Endothelial cell of umbilical vein (primary cell): Measurements from ENCODE around the gene FEZF1. TPM values are rescaled to one million over a fixed set of nuclear protein-coding genes. Genes with fewer than 3 reads are reported as not detected.

Source experiments
- BruUV-seq: library from RNA; stranded (reverse); fragments of 400-500 nt; replicated peaks from 2 replicates; lab custom pipeline; 2021; lab: Mats Ljungman, UMichigan
- CTCF ChIA-PET: fragments of 300-600, 350-600 bp; sonication (Branson Sonifier 250); formaldehyde crosslinking; loops from one replicate; lab custom pipeline; 2021; ENCODE audit warnings: antibody characterized with exemption, inconsistent platforms; lab: Charles Lee
- POLR2A ChIA-PET: fragments of 300-600, 350-600 bp; sonication (Branson Sonifier 250); formaldehyde crosslinking; loops from one replicate; lab custom pipeline; 2021; ENCODE audit warnings: antibody characterized with exemption, inconsistent platforms; lab: Charles Lee
- DNase-seq: peaks from one replicate; pipeline ENCODE4 v3.0.0-alpha.2; 2011; ENCODE audit warnings: low read depth, low spot score
- FAIRE-seq: peaks from 2 replicates; lab custom pipeline; 2011; peaks lifted over from hg19 to GRCh38; lab: Jason Lieb, UNC
- H2AFZ ChIP-seq: 2 replicates; pipeline ENCODE4 v1.6.0; 2012; ENCODE audit warnings: low read depth, low read length, control low read depth, inconsistent platforms
- H3K27ac ChIP-seq: 2 replicates; pipeline ENCODE4 v1.5.1; 2011; ENCODE audit warnings: low read depth, mild to moderate bottlenecking, control low read depth, low read length, moderate library complexity; ENCODE audit not compliant: insufficient read depth
- H3K27me3 ChIP-seq, 2 experiments: 2 replicates each; pipeline versions ENCODE4 v1.6.0 to v1.6.1; 2011; ENCODE audit warnings: low read length in 2 of 2, mixed read lengths in 1 of 2; ENCODE audit not compliant: control insufficient read depth in 2 of 2, insufficient read depth in 2 of 2
- H3K36me3 ChIP-seq, 2 experiments: 2 replicates in 1 of 2; 3 replicates in 1 of 2; pipeline ENCODE4 v1.5.1; 2011; ENCODE audit warnings: low read length in 2 of 2, mild to moderate bottlenecking in 1 of 2, moderate library complexity in 1 of 2; ENCODE audit not compliant: control insufficient read depth in 2 of 2, insufficient read depth in 2 of 2; ENCODE audit errors: extremely low read depth in 1 of 2
- H3K4me1 ChIP-seq: 3 replicates; pipeline ENCODE4 v1.5.1; 2011; ENCODE audit warnings: mild to moderate bottlenecking, low read length; ENCODE audit not compliant: control insufficient read depth, insufficient read depth; ENCODE audit errors: extremely low read depth
- H3K4me2 ChIP-seq: 2 replicates; pipeline ENCODE4 v1.6.1; 2011; ENCODE audit warnings: low read length, control low read depth, mixed read lengths; ENCODE audit not compliant: insufficient read depth
- H3K4me3 ChIP-seq, 3 experiments: fragments of 200-600 bp in 1 of 3; sonication (generic), shearing (Covaris generic) in 1 of 3; replicated peaks in 1 of 3; 2 replicates each; pipeline ENCODE4 v1.5.1; 2011 to 2016; ENCODE audit warnings: control low read depth in 3 of 3, low read length in 3 of 3, mild to moderate bottlenecking in 2 of 3, inconsistent platforms in 1 of 3, low read depth in 1 of 3, moderate library complexity in 1 of 3; ENCODE audit not compliant: insufficient read depth in 1 of 3
- H3K79me2 ChIP-seq: 2 replicates; pipeline ENCODE4 v1.6.0; 2012; ENCODE audit warnings: low read length, inconsistent platforms; ENCODE audit not compliant: control insufficient read depth, insufficient read depth
- H3K9ac ChIP-seq: replicated peaks from 2 replicates; pipeline ENCODE3; 2011; ENCODE audit warnings: low read length, control low read depth; ENCODE audit not compliant: insufficient read depth; ENCODE audit errors: extremely low read depth
- H3K9me1 ChIP-seq: replicated peaks from 3 replicates; pipeline ENCODE4 v1.6.0; 2011; ENCODE audit warnings: mild to moderate bottlenecking, low read length; ENCODE audit not compliant: control insufficient read depth, insufficient read depth; ENCODE audit errors: extremely low read depth
- H3K9me3 ChIP-seq: replicated peaks from 2 replicates; pipeline ENCODE4 v1.5.1; 2012; ENCODE audit warnings: low read length, inconsistent platforms; ENCODE audit not compliant: control insufficient read depth, insufficient read depth
- H4K20me1 ChIP-seq: replicated peaks from 2 replicates; pipeline ENCODE3; 2011; ENCODE audit warnings: mild to moderate bottlenecking, low read length; ENCODE audit not compliant: control insufficient read depth, insufficient read depth; ENCODE audit errors: extremely low read depth
- CTCF ChIP-seq, 2 donors: IDR thresholded peaks; 1 replicate in 1 of 2; 2 replicates in 1 of 2; pipeline ENCODE4 v1.5.1; 2011; ENCODE audit warnings: low read length in 2 of 2, mild to moderate bottlenecking in 2 of 2, moderate library complexity in 2 of 2, control low read depth in 1 of 2, inconsistent platforms in 1 of 2, low read depth in 1 of 2; ENCODE audit not compliant: insufficient read depth in 1 of 2; ENCODE audit errors: extremely low read depth in 1 of 2
- EZH2 ChIP-seq: IDR thresholded peaks from 2 replicates; pipeline ENCODE4 v1.6.1; 2012; ENCODE audit warnings: borderline replicate concordance, low read depth, mild to moderate bottlenecking, moderate library complexity, low read length, inconsistent platforms; ENCODE audit not compliant: severe bottlenecking
- FOS ChIP-seq: IDR thresholded peaks from 2 replicates; pipeline ENCODE4 v1.6.1; 2011; ENCODE audit warnings: mild to moderate bottlenecking, low read length, moderate library complexity, borderline replicate concordance; ENCODE audit not compliant: insufficient read depth
- GATA2 ChIP-seq: IDR thresholded peaks from 2 replicates; pipeline ENCODE4 v1.7.0; 2011; ENCODE audit warnings: low read depth, mild to moderate bottlenecking, moderate library complexity, mixed read lengths, low read length; ENCODE audit not compliant: insufficient read length, insufficient read depth
- JUN ChIP-seq: IDR thresholded peaks from 2 replicates; pipeline ENCODE4 v1.6.1; 2011; ENCODE audit warnings: borderline replicate concordance, low read depth; ENCODE audit not compliant: insufficient read length, insufficient read depth
- MAX ChIP-seq: IDR thresholded peaks from 2 replicates; pipeline ENCODE4 v1.6.1; 2011; ENCODE audit not compliant: insufficient read depth, insufficient read length
- MYC ChIP-seq: IDR thresholded peaks from one replicate; pipeline ENCODE4 v1.6.1; 2011; ENCODE audit warnings: mild to moderate bottlenecking, low read depth, low read length
- POLR2A ChIP-seq: IDR thresholded peaks from 2 replicates; pipeline ENCODE4 v1.6.1; 2012; ENCODE audit warnings: low read depth, mild to moderate bottlenecking, control low read depth, low read length
- POLR2AphosphoS5 ChIP-seq: IDR thresholded peaks from 2 replicates; pipeline ENCODE4 v1.6.1; 2012; ENCODE audit warnings: low read depth, mild to moderate bottlenecking, control low read depth, low read length, moderate library complexity; ENCODE audit not compliant: insufficient read depth
- dilution Hi-C: fragments of 300-500 bp; cut with MboI; formaldehyde crosslinking; loops from one replicate; pipeline ENCODE4 v1.15.0; 2019; ENCODE audit warnings: low sequenced_read_pairs; ENCODE audit not compliant: extremely low pct_ligation_motif_present
- intact Hi-C: fragments of 100-400 bp; cut with micrococcal nuclease; formaldehyde crosslinking; loops from one replicate; pipeline ENCODE4 v1.10.0; 2022
- polyA plus RNA-seq, 4 experiments: library from polyadenylated mRNA; depleted of rRNA in 3 of 4; stranded (reverse) in 3 of 4; unstranded in 1 of 4; fragments of >200 nt; gene quantifications; 2 replicates each; pipeline versions ENCODE4 v1.2.1 to v1.2.3, GENCODE V29; 2011 to 2012; ENCODE audit warnings: missing spikeins in 1 of 4
- total RNA-seq: library from RNA; stranded (reverse); gene quantifications from 2 replicates; pipeline ENCODE4 v1.2.3, GENCODE V29; 2021

The FEZF1 gene
- total and polyA plus RNA-seq, 2 donors (not counting 3 experiments of a cell fraction or from before 2014, with no cell fraction given), result not detected

GRCh38 chr7:122273117-122273516 lies 31.4 kb downstream of the FEZF1 start:
- TF ChIP-seq JUN, result no peak
- no peak for TF ChIP-seq FOS
- no peak for TF ChIP-seq POLR2A
- no peak for TF ChIP-seq MYC
- no peak for TF ChIP-seq GATA2
- TF ChIP-seq CTCF (IDR thresholded peaks at IDR 0.05; ENCODE audit: extremely low read depth in 1 of 2, insufficient read depth in 1 of 2, low read depth in 1 of 2, low read length in 2 of 2), result no peak
- no peak for TF ChIP-seq MAX
- TF ChIP-seq POLR2AphosphoS5, result no peak
- TF ChIP-seq EZH2, result no peak
- POLR2A ChIA-PET, result no interaction called here
- intact Hi-C loops, result no loop called here

More at GRCh38 chr7:122273117-122273516, 31.4 kb downstream of the FEZF1 start:
- no peaks in the 10 kb centered on the region for H3K4me1 ChIP-seq
- H2AFZ ChIP-seq, result no peak overlapping the region
- dilution Hi-C loops, result no loop called here
- no peaks in the 10 kb centered on the region for H3K9me1 ChIP-seq
- DNase-seq (no peak), FAIRE-seq (no peak)
- no peaks in the 10 kb centered on the region for H3K27me3 ChIP-seq
- no TSS peak for BruUV-seq
- no peaks in the 10 kb centered on the region for H3K9me3 ChIP-seq
- no peak overlapping the region for H3K4me2 ChIP-seq
- H3K4me3 ChIP-seq, result no peak overlapping the region
- H3K79me2 ChIP-seq, result no peaks in the 10 kb centered on the region
- H3K27ac ChIP-seq, result no peak overlapping the region
- H3K36me3 ChIP-seq, result no peaks in the 10 kb centered on the region
- H3K9ac ChIP-seq, result no peak overlapping the region
- H4K20me1 ChIP-seq, result no peaks in the 10 kb centered on the region
- CTCF ChIA-PET, result no interaction called here
